8988T (cell line): Measurements from ENCODE around the gene EXOC3L1.

Experiments
- DNase-seq: peaks from one replicate; pipeline ENCODE4 v3.0.0; 2011

EXOC3L1 gene

GRCh38 chr16:67163164-67163998, 26.6 kb downstream of the EXOC3L1 start:
- peak; percentile 42 for DNase-seq

GRCh38 chr16:67162506-67163163, 27.3 kb downstream of the EXOC3L1 start:
- peak; percentile 92 for DNase-seq

GRCh38 chr16:67161595-67162058, 28.3 kb downstream of the EXOC3L1 start:
- DNase-seq: peak; percentile 40

GRCh38 chr16:67158637-67159600, 31.0 kb downstream of the EXOC3L1 start:
- DNase-seq: peak; percentile 85

GRCh38 chr16:67157892-67158635, 31.9 kb downstream of the EXOC3L1 start:
- DNase-seq: no peak

GRCh38 chr16:67157106-67157748, 32.7 kb downstream of the EXOC3L1 start:
- no peak for DNase-seq

GRCh38 chr16:67156143-67156844, 33.6 kb downstream of the EXOC3L1 start:
- DNase-seq: peak; percentile 77

GRCh38 chr16:67155295-67156142, 34.4 kb downstream of the EXOC3L1 start:
- DNase-seq: peak; percentile 100

- DNase-seq: peak; percentile 35
These were observed 35.2 kb downstream of the EXOC3L1 start for GRCh38 chr16:67154578-67155294.

GRCh38 chr16:67151431-67152097, 38.4 kb downstream of the EXOC3L1 start:
- DNase-seq: peak; percentile 94

GRCh38 chr16:67150833-67151396, 39.0 kb downstream of the EXOC3L1 start, which contains the start of gene B3GNT9:
Gene B3GNT9 (minus strand): TSS chr16:67150998. CDS start chr16:67150485, 513 bp downstream.
- DNase-seq: peak; percentile 73

- peak; percentile 53 for DNase-seq
These were observed 39.7 kb downstream of the EXOC3L1 start for GRCh38 chr16:67150047-67150832.

- DNase-seq: peak; percentile 31
These were observed 40.5 kb downstream of the EXOC3L1 start for GRCh38 chr16:67149276-67150046.

- peak; percentile 45 for DNase-seq
These were observed 41.2 kb downstream of the EXOC3L1 start for GRCh38 chr16:67148656-67149275.

GRCh38 chr16:67148221-67148620, 41.7 kb downstream of the EXOC3L1 start:
- DNase-seq: no peak
